HepG2 (cell line): Measurements from ENCODE around the gene TBCB. TPM values are rescaled to one million over a fixed set of nuclear protein-coding genes. Genes with fewer than 3 reads are reported as not detected.

ENCODE experiments used
- BCL3 ChIP-seq: sonication (generic); formaldehyde crosslinking; IDR thresholded peaks from 2 replicates; pipeline ENCODE4 v1.5.1; 2020; ENCODE audit warnings: mild to moderate bottlenecking, missing genetic modification reagents, moderate library complexity
- CEBPB ChIP-seq: IDR thresholded peaks from 2 replicates; pipeline ENCODE4 v1.6.1; 2011; ENCODE audit warnings: low read depth, low read length, improper control_type of control experiment, borderline replicate concordance
- JDP2 ChIP-seq: sonication (generic); formaldehyde crosslinking; IDR thresholded peaks from 2 replicates; pipeline ENCODE4 v1.8.1; 2022; ENCODE audit warnings: missing genetic modification reagents, borderline replicate concordance
- MLX ChIP-seq: IDR thresholded peaks from 2 replicates; pipeline ENCODE4 v1.6.1; 2016
- NFRKB ChIP-seq: fragments of 450-650 bp; IDR thresholded peaks from 2 replicates; pipeline ENCODE4 v1.6.1; 2017
- NFYB ChIP-seq: sonication (generic); formaldehyde crosslinking; IDR thresholded peaks from 2 replicates; pipeline ENCODE4 v1.4.0; 2020; ENCODE audit warnings: missing genetic modification reagents
- SOX6 ChIP-seq, 2 experiments: fragments of 450-650 bp in 1 of 2; sonication (generic) in 1 of 2; formaldehyde crosslinking in 1 of 2; IDR thresholded peaks; 2 replicates each; pipeline versions ENCODE4 v1.4.0 to v1.6.1; 2017 to 2020; ENCODE audit warnings: antibody characterized with exemption in 1 of 2, mild to moderate bottlenecking in 1 of 2, missing genetic modification reagents in 1 of 2
- STAG1 ChIP-seq: sonication (generic); formaldehyde crosslinking; IDR thresholded peaks from 2 replicates; pipeline ENCODE4 v1.4.0; 2020; ENCODE audit warnings: missing genetic modification reagents
- TEAD3 ChIP-seq: optimal IDR thresholded peaks from 2 replicates; pipeline ENCODE3; 2016; ENCODE audit warnings: borderline replicate concordance
- ZFP41 ChIP-seq: sonication (generic); formaldehyde crosslinking; IDR thresholded peaks from 2 replicates; pipeline ENCODE4 v1.4.0; 2020; ENCODE audit warnings: mild to moderate bottlenecking, missing genetic modification reagents, borderline replicate concordance
- ZFYVE20 ChIP-seq: sonication (generic); formaldehyde crosslinking; IDR thresholded peaks from 2 replicates; pipeline ENCODE4 v1.8.0; 2023; ENCODE audit warnings: low read depth, mild to moderate bottlenecking, moderate library complexity, missing genetic modification reagents, borderline replicate concordance
- ZNF142 ChIP-seq: sonication (generic); formaldehyde crosslinking; IDR thresholded peaks from 2 replicates; pipeline ENCODE4 v1.4.0; 2020; ENCODE audit warnings: missing genetic modification reagents
- ZNF354B ChIP-seq: sonication (generic); formaldehyde crosslinking; IDR thresholded peaks from 2 replicates; pipeline ENCODE4 v1.8.0; 2022; ENCODE audit warnings: mild to moderate bottlenecking, missing genetic modification reagents
- ZNF430 ChIP-seq: sonication (generic); formaldehyde crosslinking; IDR thresholded peaks from 2 replicates; pipeline ENCODE4 v1.9.0; 2021; ENCODE audit warnings: mild to moderate bottlenecking, missing genetic modification reagents
- ZNF503 ChIP-seq: sonication (generic); formaldehyde crosslinking; IDR thresholded peaks from 2 replicates; pipeline ENCODE4 v1.4.0; 2020; ENCODE audit warnings: missing genetic modification reagents
- ZNF530 ChIP-seq: sonication (generic); formaldehyde crosslinking; IDR thresholded peaks from 2 replicates; pipeline ENCODE4 v1.5.0; 2020; ENCODE audit warnings: low read depth, mild to moderate bottlenecking, missing genetic modification reagents
- ZNF550 ChIP-seq: sonication (generic); formaldehyde crosslinking; IDR thresholded peaks from 2 replicates; pipeline ENCODE4 v1.4.0; 2020; ENCODE audit warnings: mild to moderate bottlenecking, missing genetic modification reagents, borderline replicate concordance
- ZNF737 ChIP-seq: sonication (generic); formaldehyde crosslinking; IDR thresholded peaks from 2 replicates; pipeline ENCODE4 v1.5.0; 2020; ENCODE audit warnings: missing genetic modification reagents, mild to moderate bottlenecking, borderline replicate concordance
- ZNF773 ChIP-seq: sonication (generic); formaldehyde crosslinking; IDR thresholded peaks from 2 replicates; pipeline ENCODE4 v1.4.0; 2020; ENCODE audit warnings: missing genetic modification reagents, borderline replicate concordance
- ZNF776 ChIP-seq: sonication (generic); formaldehyde crosslinking; IDR thresholded peaks from 2 replicates; pipeline ENCODE4 v1.4.0; 2020; ENCODE audit warnings: mild to moderate bottlenecking, missing genetic modification reagents
- polyA plus RNA-seq, 8 experiments: library from polyadenylated mRNA; depleted of rRNA in 3 of 8; stranded (reverse) in 7 of 8; unstranded in 1 of 8; fragments of >200 nt; fragmentation: Illumina TruSeq in 4 of 8; extraction: Trizol in 4 of 8; gene quantifications; 2 replicates each; pipeline versions ENCODE4 v1.2.1 to v1.2.3, GENCODE V29; 2011 to 2016; ENCODE audit warnings: low read depth in 4 of 8, missing spikeins in 1 of 8, mixed read lengths in 1 of 8; ENCODE audit not compliant: insufficient read depth in 1 of 8
- total RNA-seq, 5 experiments: library from RNA; depleted of rRNA; stranded (reverse); fragments of >200 nt; fragmentation: Illumina TruSeq; extraction: Trizol; gene quantifications; 2 replicates each; pipeline ENCODE4 v1.2.3, GENCODE V29; 2016; ENCODE audit warnings: low read depth in 1 of 5

The TBCB gene
- total and polyA plus RNA-seq, 2 of the 13 experiments (the other 11 are each of a cell fraction or from before 2014, with no cell fraction given), result 271 to 276 TPM

- TF ChIP-seq ZNF142 (CRISPR knock-in tag) (peak; percentile 84; the same call in 1 of the 2 replicates), SOX6 (IDR thresholded peaks at IDR 0.05) (no peak), SOX6 (CRISPR knock-in tag; IDR thresholded peaks at IDR 0.05) (peak; percentile 54), ZNF530 (CRISPR knock-in tag) (no peak), ZNF503 (peak; percentile 66; the same call in 1 of the 2 replicates), STAG1 (CRISPR knock-in tag) (no peak), ZNF430 (CRISPR knock-in tag) (peak; percentile 88), MLX (CRISPR knock-in tag) (peak; percentile 40; the same call in 1 of the 2 replicates), ZNF776 (peak; percentile 67; the same call in 1 of the 2 replicates), ZNF354B (CRISPR knock-in tag) (no peak), ZNF773 (CRISPR knock-in tag) (peak; percentile 88; the same call in 1 of the 2 replicates), CEBPB (no peak), ZNF737 (no peak), NFYB (peak; percentile 90), BCL3 (CRISPR knock-in tag) (peak; percentile 63; the same call in 1 of the 2 replicates), ZFYVE20 (0 out of 2 replicates have a peak, but pooled peaks have one; percentile 63), JDP2 (CRISPR knock-in tag) (no peak), ZNF550 (CRISPR knock-in tag) (peak; percentile 93; the same call in 1 of the 2 replicates), TEAD3 (CRISPR knock-in tag) (peak; percentile 47), NFRKB (no peak), ZFP41 (CRISPR knock-in tag) (peak; percentile 89; the same call in 1 of the 2 replicates)
These were observed 381 bp upstream of the TBCB start, which contains the start of gene POLR2I (continued) for GRCh38 chr19:36114721-36115452.
